Neural cell (in vitro differentiated cells): ENCODE results near the gene PTOV1. TPM values are rescaled to one million over a fixed set of nuclear protein-coding genes. Genes with fewer than 3 reads are reported as not detected.

Experiments
- H2AFZ ChIP-seq: fragments of 200-600, 300-800 bp; sonication (generic), shearing (Covaris generic); 2 replicates; pipeline ENCODE4 v1.6.0; 2014; ENCODE audit warnings: low read depth, mild to moderate bottlenecking, antibody characterized with exemption, low read length, moderate library complexity
- H3F3A ChIP-seq: fragments of 200-600 bp; shearing (Covaris generic); 2 replicates; pipeline ENCODE4 v1.6.1; 2016; ENCODE audit warnings: mild to moderate bottlenecking, moderate library complexity, mixed read lengths, antibody characterized with exemption, low read length; ENCODE audit not compliant: insufficient read depth, poor library complexity, severe bottlenecking
- H3K27ac ChIP-seq: fragments of 200-600, 300-800 bp; sonication (generic), shearing (Covaris generic); 2 replicates; pipeline ENCODE4 v1.5.1; 2014; ENCODE audit warnings: mild to moderate bottlenecking, low read length, moderate library complexity
- H3K27me3 ChIP-seq: fragments of 300-800, 200-600 bp; sonication (generic), shearing (Covaris generic); 2 replicates; pipeline ENCODE4 v1.6.0; 2014; ENCODE audit warnings: mild to moderate bottlenecking, low read depth, low read length, moderate library complexity; ENCODE audit not compliant: insufficient read depth
- H3K36me3 ChIP-seq: fragments of 300-800, 200-600 bp; sonication (generic), shearing (Covaris generic); 2 replicates; pipeline ENCODE4 v1.5.1; 2014; ENCODE audit warnings: mild to moderate bottlenecking, antibody characterized with exemption, low read length, moderate library complexity; ENCODE audit not compliant: insufficient read depth
- H3K4me2 ChIP-seq: fragments of 300-800, 200-600 bp; sonication (generic), shearing (Covaris generic); 2 replicates; pipeline ENCODE4 v1.6.0; 2014; ENCODE audit warnings: mild to moderate bottlenecking, low read length
- H3K4me3 ChIP-seq: fragments of 300-800, 200-600 bp; sonication (generic), shearing (Covaris generic); 2 replicates; pipeline ENCODE4 v1.5.1; 2014; ENCODE audit warnings: mild to moderate bottlenecking, low read length, moderate library complexity
- H3K79me2 ChIP-seq: fragments of 200-600 bp; shearing (Covaris generic); replicated peaks from 2 replicates; pipeline ENCODE4 v1.6.0; 2014; ENCODE audit warnings: mild to moderate bottlenecking, low read length, moderate library complexity; ENCODE audit not compliant: insufficient read depth
- H3K9ac ChIP-seq: fragments of 300-800, 200-600 bp; sonication (generic), shearing (Covaris generic); 2 replicates; pipeline ENCODE4 v1.6.1; 2016; ENCODE audit warnings: mild to moderate bottlenecking, low read length, mixed read lengths
- H3K9me2 ChIP-seq: fragments of 200-600 bp; shearing (Covaris generic); 2 replicates; pipeline ENCODE4 v1.6.1; 2016; ENCODE audit warnings: mild to moderate bottlenecking, low read length, mixed read lengths; ENCODE audit not compliant: insufficient read depth
- H3K9me3 ChIP-seq: fragments of 200-600, 300-800 bp; sonication (generic), shearing (Covaris generic); 2 replicates; pipeline ENCODE4 v1.6.1; 2016; ENCODE audit warnings: mild to moderate bottlenecking, mixed run types, low read length, moderate library complexity, mixed read lengths
- H4K20me1 ChIP-seq: fragments of 200-600 bp; shearing (Covaris generic); 2 replicates; pipeline ENCODE4 v1.6.1; 2016; ENCODE audit warnings: mild to moderate bottlenecking, mixed run types; ENCODE audit not compliant: insufficient read depth
- EP300 ChIP-seq: fragments of 450-650 bp; conservative IDR thresholded peaks from 2 replicates; pipeline ENCODE4 v1.6.1; 2014; ENCODE audit warnings: antibody characterized with exemption, mild to moderate bottlenecking, moderate library complexity; ENCODE audit not compliant: poor library complexity, severe bottlenecking
- EZH2 ChIP-seq: fragments of 200-600, 300-800 bp; shearing (Covaris generic), sonication (generic); IDR thresholded peaks from 2 replicates; pipeline ENCODE4 v1.6.1; 2014; ENCODE audit warnings: antibody characterized with exemption, low read length, borderline replicate concordance, mild to moderate bottlenecking; ENCODE audit not compliant: insufficient read depth, poor library complexity, severe bottlenecking
- MXI1 ChIP-seq: fragments of 450-650 bp; conservative IDR thresholded peaks from 2 replicates; pipeline ENCODE4 v1.6.1; 2014; ENCODE audit warnings: antibody characterized with exemption, mild to moderate bottlenecking; ENCODE audit not compliant: poor library complexity, severe bottlenecking
- POLR2AphosphoS5 ChIP-seq: IDR thresholded peaks from 2 replicates; pipeline ENCODE4 v1.6.1; 2012
- RAD21 ChIP-seq: fragments of 450-650 bp; conservative IDR thresholded peaks from 2 replicates; pipeline ENCODE4 v1.6.1; 2014; ENCODE audit warnings: antibody characterized with exemption, mild to moderate bottlenecking, moderate library complexity
- SMC3 ChIP-seq: fragments of 450-650 bp; conservative IDR thresholded peaks from 2 replicates; pipeline ENCODE4 v1.6.1; 2014; ENCODE audit warnings: antibody characterized with exemption, mild to moderate bottlenecking, moderate library complexity; ENCODE audit not compliant: poor library complexity
- TAF1 ChIP-seq: IDR thresholded peaks from 2 replicates; pipeline ENCODE4 v1.6.1; 2012; ENCODE audit warnings: low read depth
- polyA plus RNA-seq: library from polyadenylated mRNA; depleted of rRNA; stranded (reverse); fragments of >200 nt; gene quantifications from 2 replicates; pipeline ENCODE4 v1.2.3, GENCODE V29; 2014
- TF ChIP-seq, protein P1 (sequence below): IDR thresholded peaks from 2 replicates; pipeline ENCODE4 v1.6.1; 2012; ENCODE audit warnings: borderline replicate concordance
- TF ChIP-seq, protein P2 (sequence below): fragments of 450-650 bp; IDR thresholded peaks from 2 replicates; pipeline ENCODE4 v1.5.1; 2014; ENCODE audit warnings: antibody characterized with exemption, mild to moderate bottlenecking, moderate library complexity; ENCODE audit not compliant: poor library complexity, severe bottlenecking

PTOV1 gene
- polyA plus RNA-seq, 1 donor from 2014 or later: 199 TPM

DNA sequence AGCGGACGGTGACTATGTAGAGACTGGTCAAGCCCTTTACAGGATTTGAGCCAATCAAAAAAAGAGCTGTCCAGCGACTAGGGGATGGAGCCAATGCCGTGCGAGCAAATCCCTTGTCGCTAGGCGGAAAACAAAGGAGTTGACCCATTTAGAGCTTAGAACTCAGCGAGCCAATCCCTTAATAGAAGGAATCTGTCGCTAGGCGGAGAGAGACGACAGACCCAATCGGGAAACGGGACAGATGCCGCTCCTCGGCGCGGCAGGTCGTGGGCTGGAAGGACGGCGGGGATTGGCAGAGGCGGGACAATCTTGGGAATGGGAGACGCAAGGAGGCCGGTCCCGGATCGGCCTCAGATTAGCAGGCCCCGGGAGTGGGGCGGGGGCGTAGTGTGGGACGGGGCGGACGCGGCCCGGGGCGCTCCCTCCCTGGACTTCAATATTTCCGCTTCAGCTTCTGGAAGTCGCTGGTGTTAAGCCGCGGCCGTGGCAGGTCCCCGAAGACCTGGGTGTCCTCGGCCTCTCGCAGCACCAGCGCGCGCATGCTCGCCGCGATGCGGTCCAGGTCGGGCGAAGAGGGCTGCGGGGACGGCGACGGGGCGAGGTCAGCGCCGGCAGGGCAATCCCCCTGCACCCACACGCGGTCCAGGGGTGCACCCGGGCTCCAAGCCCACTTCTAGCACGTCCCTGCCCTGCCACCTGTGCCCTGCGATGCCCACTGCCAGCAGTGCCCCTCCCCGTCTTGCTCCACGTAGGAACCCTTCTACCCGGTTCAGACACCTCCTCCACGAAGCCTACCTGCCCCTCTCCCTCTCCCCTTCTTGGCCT, 18.7 kb downstream of the PTOV1 start:
- Histone ChIP-seq H3K4me2 (peak overlapping the region; percentile 74), H3K79me2 (peaks cover 17% of the 10 kb centered on the region), H2AFZ (peak overlapping the region; percentile 58), H3K27ac (peak overlapping the region; percentile 91), H3K9me2 (no peaks in the 10 kb centered on the region), H3K9ac (peak overlapping the region; percentile 73), H3K9me3 (no peaks in the 10 kb centered on the region), H3F3A (no peaks in the 10 kb centered on the region), H4K20me1 (no peaks in the 10 kb centered on the region), H3K4me3 (peak overlapping the region; percentile 76), H3K27me3 (no peaks in the 10 kb centered on the region), H3K36me3 (no peaks in the 10 kb centered on the region)
- TF ChIP-seq EZH2 (no peak), SMC3 (no peak), TAF1 (peak; percentile 90), RAD21 (no peak), EP300 (peak; percentile 92), POLR2AphosphoS5 (peak; percentile 85), MXI1 (peak; percentile 62)
- TF ChIP-seq, protein P1, sequence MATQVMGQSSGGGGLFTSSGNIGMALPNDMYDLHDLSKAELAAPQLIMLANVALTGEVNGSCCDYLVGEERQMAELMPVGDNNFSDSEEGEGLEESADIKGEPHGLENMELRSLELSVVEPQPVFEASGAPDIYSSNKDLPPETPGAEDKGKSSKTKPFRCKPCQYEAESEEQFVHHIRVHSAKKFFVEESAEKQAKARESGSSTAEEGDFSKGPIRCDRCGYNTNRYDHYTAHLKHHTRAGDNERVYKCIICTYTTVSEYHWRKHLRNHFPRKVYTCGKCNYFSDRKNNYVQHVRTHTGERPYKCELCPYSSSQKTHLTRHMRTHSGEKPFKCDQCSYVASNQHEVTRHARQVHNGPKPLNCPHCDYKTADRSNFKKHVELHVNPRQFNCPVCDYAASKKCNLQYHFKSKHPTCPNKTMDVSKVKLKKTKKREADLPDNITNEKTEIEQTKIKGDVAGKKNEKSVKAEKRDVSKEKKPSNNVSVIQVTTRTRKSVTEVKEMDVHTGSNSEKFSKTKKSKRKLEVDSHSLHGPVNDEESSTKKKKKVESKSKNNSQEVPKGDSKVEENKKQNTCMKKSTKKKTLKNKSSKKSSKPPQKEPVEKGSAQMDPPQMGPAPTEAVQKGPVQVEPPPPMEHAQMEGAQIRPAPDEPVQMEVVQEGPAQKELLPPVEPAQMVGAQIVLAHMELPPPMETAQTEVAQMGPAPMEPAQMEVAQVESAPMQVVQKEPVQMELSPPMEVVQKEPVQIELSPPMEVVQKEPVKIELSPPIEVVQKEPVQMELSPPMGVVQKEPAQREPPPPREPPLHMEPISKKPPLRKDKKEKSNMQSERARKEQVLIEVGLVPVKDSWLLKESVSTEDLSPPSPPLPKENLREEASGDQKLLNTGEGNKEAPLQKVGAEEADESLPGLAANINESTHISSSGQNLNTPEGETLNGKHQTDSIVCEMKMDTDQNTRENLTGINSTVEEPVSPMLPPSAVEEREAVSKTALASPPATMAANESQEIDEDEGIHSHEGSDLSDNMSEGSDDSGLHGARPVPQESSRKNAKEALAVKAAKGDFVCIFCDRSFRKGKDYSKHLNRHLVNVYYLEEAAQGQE: peak; percentile 62
- TF ChIP-seq, protein P2, sequence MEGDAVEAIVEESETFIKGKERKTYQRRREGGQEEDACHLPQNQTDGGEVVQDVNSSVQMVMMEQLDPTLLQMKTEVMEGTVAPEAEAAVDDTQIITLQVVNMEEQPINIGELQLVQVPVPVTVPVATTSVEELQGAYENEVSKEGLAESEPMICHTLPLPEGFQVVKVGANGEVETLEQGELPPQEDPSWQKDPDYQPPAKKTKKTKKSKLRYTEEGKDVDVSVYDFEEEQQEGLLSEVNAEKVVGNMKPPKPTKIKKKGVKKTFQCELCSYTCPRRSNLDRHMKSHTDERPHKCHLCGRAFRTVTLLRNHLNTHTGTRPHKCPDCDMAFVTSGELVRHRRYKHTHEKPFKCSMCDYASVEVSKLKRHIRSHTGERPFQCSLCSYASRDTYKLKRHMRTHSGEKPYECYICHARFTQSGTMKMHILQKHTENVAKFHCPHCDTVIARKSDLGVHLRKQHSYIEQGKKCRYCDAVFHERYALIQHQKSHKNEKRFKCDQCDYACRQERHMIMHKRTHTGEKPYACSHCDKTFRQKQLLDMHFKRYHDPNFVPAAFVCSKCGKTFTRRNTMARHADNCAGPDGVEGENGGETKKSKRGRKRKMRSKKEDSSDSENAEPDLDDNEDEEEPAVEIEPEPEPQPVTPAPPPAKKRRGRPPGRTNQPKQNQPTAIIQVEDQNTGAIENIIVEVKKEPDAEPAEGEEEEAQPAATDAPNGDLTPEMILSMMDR: peak; percentile 36

GRCh38 chr19:49870309-49870901, 19.4 kb downstream of the PTOV1 start:
- Histone ChIP-seq H3K9me3 (no peaks in the 10 kb centered on the region), H3K4me2 (peak overlapping the region; percentile 74), H3K9me2 (no peaks in the 10 kb centered on the region), H2AFZ (peak overlapping the region; percentile 58), H3K9ac (peak overlapping the region; percentile 73), H4K20me1 (no peaks in the 10 kb centered on the region), H3K79me2 (peaks cover 17% of the 10 kb centered on the region), H3K4me3 (peak overlapping the region; percentile 76), H3F3A (no peaks in the 10 kb centered on the region), H3K36me3 (no peaks in the 10 kb centered on the region), H3K27ac (peak overlapping the region; percentile 91), H3K27me3 (no peaks in the 10 kb centered on the region)
- TF ChIP-seq, protein P2: no peak
- TF ChIP-seq POLR2AphosphoS5 (no peak), TAF1 (no peak), RAD21 (no peak), MXI1 (no peak)
